Tibial nerve (tissue), 4 donors: ENCODE data around the gene ELMO1. TPM values are rescaled to one million over a fixed set of nuclear protein-coding genes. Genes with fewer than 3 reads are reported as not detected.

Experiments
- DNase-seq, 2 donors: peaks; one replicate each; pipeline ENCODE4 v3.0.0-alpha.2; 2019; ENCODE audit warnings: low spot score in 2 of 2
- H3K27ac ChIP-seq, 4 donors: fragments of 200-600 bp; sonication (generic) in 3 of 4; one replicate each; pipeline ENCODE4 v1.5.1; 2017 to 2019; ENCODE audit warnings: mild to moderate bottlenecking in 1 of 4
- H3K27me3 ChIP-seq, 2 donors: fragments of 200-600 bp; sonication (generic) in 1 of 2; one replicate each; pipeline versions ENCODE4 v1.5.1 to v1.6.0; 2017 to 2019
- H3K36me3 ChIP-seq, 3 donors: fragments of 200-600 bp; sonication (generic); one replicate each; pipeline ENCODE4 v1.5.1; 2018 to 2019
- H3K4me1 ChIP-seq, 4 donors: fragments of 200-600 bp; sonication (generic) in 3 of 4; one replicate each; pipeline ENCODE4 v1.5.1; 2017 to 2019
- H3K4me3 ChIP-seq, 4 donors: fragments of 200-600 bp; sonication (generic) in 3 of 4; one replicate each; pipeline ENCODE4 v1.5.1; 2017 to 2019; ENCODE audit warnings: mild to moderate bottlenecking in 1 of 4, moderate library complexity in 1 of 4
- H3K9me3 ChIP-seq, 4 donors: fragments of 200-600 bp; sonication (generic) in 3 of 4; one replicate each; pipeline ENCODE4 v1.5.1; 2017 to 2019
- CTCF ChIP-seq, 5 experiments: fragments of 200-600 bp in 3 of 5; fragments of 450-650 bp in 2 of 5; sonication (generic) in 3 of 5; IDR thresholded peaks; one replicate each; pipeline ENCODE4 v1.5.1; 2016 to 2019; ENCODE audit warnings: antibody characterized with exemption in 5 of 5, mild to moderate bottlenecking in 3 of 5, moderate library complexity in 2 of 5
- EP300 ChIP-seq, 2 donors: sonication (generic); formaldehyde crosslinking; IDR thresholded peaks; one replicate each; pipeline ENCODE4 v1.6.1; 2017; ENCODE audit warnings: antibody characterized with exemption in 2 of 2, mild to moderate bottlenecking in 1 of 2
- POLR2A ChIP-seq, 2 donors: fragments of 450-650 bp; IDR thresholded peaks; one replicate each; pipeline ENCODE4 v1.6.1; 2017; ENCODE audit warnings: antibody characterized with exemption in 2 of 2, mild to moderate bottlenecking in 2 of 2, moderate library complexity in 2 of 2
- WGBS, 2 donors: methylation state at CpG; one replicate each; pipeline ENCODE4 v1.1.5; 2018; 5-methylcytosine and 5-hydroxymethylcytosine counted together
- total RNA-seq, 4 donors: library from RNA; depleted of rRNA; stranded (reverse); fragments of >200 nt; gene quantifications; one replicate each; pipeline ENCODE4 v1.1.0, GENCODE V29; 2016

Gene ELMO1
- total RNA-seq, 4 donors from 2014 or later: 196 to 328 (median 268) TPM

- H3K27me3 ChIP-seq: no peaks in the 10 kb centered on the region
- no peak for DNase-seq
- 73 to 83% methylated on average over 6 of the region's 6 CpGs for WGBS, 2 donors
- H3K27ac ChIP-seq: peak overlapping the region in 1 of 4 donors; percentile 15
- peaks cover 0 to 44% (median 11%) of the 10 kb centered on the region in 4 donors for H3K4me1 ChIP-seq
- no peak overlapping the region for H3K4me3 ChIP-seq
- H3K36me3 ChIP-seq: no peaks in the 10 kb centered on the region
- TF ChIP-seq CTCF (IDR thresholded peaks at IDR 0.05): no peak
- no peak for TF ChIP-seq POLR2A (IDR thresholded peaks at IDR 0.05)
- TF ChIP-seq EP300 (IDR thresholded peaks at IDR 0.05): no peak
- H3K9me3 ChIP-seq: no peaks in the 10 kb centered on the region
These were observed 334.9 kb downstream of the ELMO1 start for GRCh38 chr7:37113661-37114355.

GRCh38 chr7:37112876-37113275, 335.8 kb downstream of the ELMO1 start:
- Histone ChIP-seq H3K4me3 (no peak overlapping the region), H3K4me1 (peaks cover 0 to 42% (median 12%) of the 10 kb centered on the region in 4 donors), H3K36me3 (no peaks in the 10 kb centered on the region), H3K27ac (no peak overlapping the region), H3K9me3 (no peaks in the 10 kb centered on the region), H3K27me3 (no peaks in the 10 kb centered on the region)
- TF ChIP-seq POLR2A (IDR thresholded peaks at IDR 0.05): no peak
- no peak for TF ChIP-seq CTCF (IDR thresholded peaks at IDR 0.05)
- no peak for TF ChIP-seq EP300 (IDR thresholded peaks at IDR 0.05)
- no peak for DNase-seq
- 88 to 93% methylated on average over 3 of the region's 3 CpGs for WGBS, 2 donors

GRCh38 chr7:37112218-37112617, 336.4 kb downstream of the ELMO1 start:
- no peak for DNase-seq
- 94 to 100% methylated on average over 2 of the region's 2 CpGs for WGBS, 2 donors
- Histone ChIP-seq H3K27ac (no peak overlapping the region), H3K4me1 (peaks cover 0 to 35% (median 10%) of the 10 kb centered on the region in 4 donors), H3K4me3 (no peak overlapping the region), H3K9me3 (no peaks in the 10 kb centered on the region), H3K27me3 (no peaks in the 10 kb centered on the region), H3K36me3 (no peaks in the 10 kb centered on the region)
- TF ChIP-seq EP300 (IDR thresholded peaks at IDR 0.05) (no peak), POLR2A (IDR thresholded peaks at IDR 0.05) (no peak), CTCF (IDR thresholded peaks at IDR 0.05) (no peak)

- Histone ChIP-seq H3K9me3 (no peaks in the 10 kb centered on the region), H3K27ac (no peak overlapping the region), H3K36me3 (peaks cover 0 to under 1% (median 0%) of the 10 kb centered on the region in 3 donors), H3K27me3 (no peaks in the 10 kb centered on the region), H3K4me3 (no peak overlapping the region), H3K4me1 (peaks cover 0 to 28% (median 9%) of the 10 kb centered on the region in 4 donors)
- DNase-seq: no peak
- WGBS, 2 donors: 91 to 100% methylated on average over 1 of the region's 1 CpG
- TF ChIP-seq EP300 (IDR thresholded peaks at IDR 0.05) (no peak), POLR2A (IDR thresholded peaks at IDR 0.05) (no peak), CTCF (IDR thresholded peaks at IDR 0.05) (no peak)
These were observed 337.2 kb downstream of the ELMO1 start for GRCh38 chr7:37111459-37111858.

- DNase-seq: no peak
- Histone ChIP-seq H3K27ac (no peak overlapping the region), H3K36me3 (peaks cover 0 to 6% (median 0%) of the 10 kb centered on the region in 3 donors), H3K4me3 (no peak overlapping the region), H3K9me3 (no peaks in the 10 kb centered on the region), H3K4me1 (peaks cover 0 to 24% (median 9%) of the 10 kb centered on the region in 4 donors), H3K27me3 (no peaks in the 10 kb centered on the region)
- WGBS, 2 donors: 88% methylated on average over 5 of the region's 5 CpGs
- TF ChIP-seq CTCF (IDR thresholded peaks at IDR 0.05): no peak
- no peak for TF ChIP-seq EP300 (IDR thresholded peaks at IDR 0.05)
- TF ChIP-seq POLR2A (IDR thresholded peaks at IDR 0.05): no peak
These were observed 337.8 kb downstream of the ELMO1 start for GRCh38 chr7:37110660-37111424.
